ENCODE measurements around the gene C9orf43. TPM values are rescaled to one million over a fixed set of nuclear protein-coding genes. Genes with fewer than 3 reads are reported as not detected.
"Not testable (repeated sequence)": the region's sequence is repeated elsewhere in the genome, so short reads cannot be mapped to it uniquely, and the experiment has no call there.

Gene C9orf43
- polyA plus RNA-seq, 3 donors from 2014 or later: 0.16 TPM; not detected in 2

DNA sequence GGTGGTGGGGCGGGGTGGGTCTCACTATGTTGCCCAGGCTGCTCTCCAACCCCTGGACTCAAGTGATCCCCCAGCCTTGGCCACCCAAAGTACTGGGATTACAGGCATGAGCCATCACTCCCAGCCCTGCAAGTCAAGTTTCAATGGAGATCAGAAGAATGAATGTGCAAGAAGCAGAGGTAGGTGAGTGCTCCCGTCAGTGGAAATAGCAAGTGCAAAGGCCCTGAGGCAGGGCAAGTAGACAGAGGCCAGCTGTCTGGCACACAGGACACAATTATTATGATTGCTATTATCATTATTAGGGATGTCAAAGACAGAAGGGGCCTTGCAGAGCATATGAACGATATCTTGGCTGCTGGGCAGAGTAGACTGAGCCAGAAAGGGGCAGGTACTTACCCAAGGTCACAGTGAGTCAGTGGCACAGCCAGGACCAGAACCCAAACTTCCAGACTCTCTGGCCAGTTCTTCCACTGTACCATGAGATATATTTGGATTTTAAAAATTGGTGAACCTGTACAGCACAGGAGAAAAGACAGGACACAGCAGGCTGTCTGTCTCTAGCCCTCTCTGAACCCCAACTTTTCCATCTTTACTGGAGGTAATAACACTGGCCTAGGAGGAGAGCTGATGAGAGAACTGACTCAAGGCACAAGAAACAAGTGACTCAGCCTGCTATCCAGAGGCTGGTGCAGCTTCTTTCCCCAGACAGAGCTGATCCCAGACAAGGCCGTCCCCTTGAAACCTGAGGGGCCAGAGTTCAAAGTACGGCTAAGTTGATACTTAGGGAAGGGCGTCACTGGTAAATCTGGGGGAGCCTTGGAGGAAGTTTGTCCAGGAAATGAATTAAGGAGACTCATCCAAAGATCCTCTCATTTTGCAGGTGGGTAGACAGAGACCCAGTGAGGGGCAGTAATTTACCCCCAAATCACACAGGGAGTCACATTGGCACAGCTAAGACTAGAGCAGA lies 35.2 kb upstream of the C9orf43 start:
- H3K36me3 Mint-ChIP-seq: peaks cover 0 to 5% (median 0%) of the 10 kb centered on the region in 3 donors
- peak overlapping the region; percentile 32 to 81 (median 70) for H3K27ac Mint-ChIP-seq
- DNase-seq: no peak
- H3K9me3 Mint-ChIP-seq: no peaks in the 10 kb centered on the region
- H3K4me3 Mint-ChIP-seq: peak overlapping the region; percentile 81 to 88 (median 83)
- H3K27me3 Mint-ChIP-seq (ENCODE audit: low read depth in 3 of 3): peaks cover 0 to 4% (median 2%) of the 10 kb centered on the region in 3 donors
- peaks cover 15 to 17% of the 10 kb centered on the region in 2 donors for H3K4me1 Mint-ChIP-seq

DNA sequence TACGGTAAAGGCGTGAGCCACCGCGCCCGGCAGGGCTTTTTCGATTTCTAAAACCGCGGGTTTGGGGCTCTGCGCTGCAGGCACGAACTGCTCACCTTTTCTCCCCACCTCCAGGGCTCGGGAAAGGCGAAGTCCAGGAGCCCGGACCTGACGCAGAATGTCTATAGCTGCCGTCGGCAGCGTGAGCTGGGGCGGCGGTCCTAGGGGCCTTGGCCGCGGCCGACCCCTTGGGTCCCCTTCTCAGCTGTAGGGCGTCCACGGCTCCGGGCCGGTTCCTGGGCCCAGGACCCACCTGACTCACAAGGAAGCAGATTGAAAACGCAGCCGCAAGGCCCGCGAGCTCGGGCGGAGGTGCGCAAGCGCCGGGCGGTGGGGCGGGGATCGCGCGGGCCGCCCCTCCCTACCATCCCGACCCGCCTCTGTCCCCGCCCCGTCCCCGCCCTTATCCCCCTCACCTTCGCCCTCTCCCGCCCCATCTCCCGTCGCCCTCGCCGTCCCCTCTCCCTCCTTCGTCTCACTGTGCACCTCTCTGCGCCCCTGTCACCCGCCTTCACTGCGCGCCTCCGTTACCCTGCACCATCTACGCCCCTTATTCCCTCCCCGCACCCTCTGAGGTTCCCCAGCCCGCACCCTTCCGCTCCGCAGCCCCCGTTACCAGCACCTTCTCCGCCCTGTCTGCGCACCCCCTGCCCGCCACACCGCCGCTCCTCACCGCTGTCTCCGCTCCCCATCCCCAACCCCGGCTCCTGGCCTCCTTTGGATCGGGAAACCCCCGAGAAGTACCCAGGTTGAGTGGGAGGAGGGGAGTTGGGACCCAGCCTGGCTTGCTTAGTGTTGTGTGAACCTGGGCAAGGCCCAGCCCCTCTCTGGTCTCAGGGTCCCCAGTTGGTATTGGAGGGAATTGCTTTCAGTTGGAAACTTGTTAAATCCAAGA lies 33.6 kb upstream of the C9orf43 start, which contains the start of gene HDHD3:
TSS of gene HDHD3 (minus strand) at position 353 of the 934 bp plus-strand sequence. CDS start 2,632 bp downstream, outside the sequence.
- Mint-ChIP-seq H3K27me3 (ENCODE audit: low read depth in 3 of 3) (peaks cover 0 to 4% (median 2%) of the 10 kb centered on the region in 3 donors), H3K27ac (peak within 1 kb of the TSS; percentile 51 to 81 (median 75)), H3K4me3 (peak within 1 kb of the TSS; percentile 82 to 88 (median 84)), H3K4me1 (peaks cover 15 to 17% of the 10 kb centered on the region in 2 donors), H3K36me3 (peaks cover 0 to 5% (median 0%) of the 10 kb centered on the region in 3 donors), H3K9me3 (no peaks in the 10 kb centered on the region)
- DNase-seq: peak; percentile 69 to 80 (median 76)

DNA sequence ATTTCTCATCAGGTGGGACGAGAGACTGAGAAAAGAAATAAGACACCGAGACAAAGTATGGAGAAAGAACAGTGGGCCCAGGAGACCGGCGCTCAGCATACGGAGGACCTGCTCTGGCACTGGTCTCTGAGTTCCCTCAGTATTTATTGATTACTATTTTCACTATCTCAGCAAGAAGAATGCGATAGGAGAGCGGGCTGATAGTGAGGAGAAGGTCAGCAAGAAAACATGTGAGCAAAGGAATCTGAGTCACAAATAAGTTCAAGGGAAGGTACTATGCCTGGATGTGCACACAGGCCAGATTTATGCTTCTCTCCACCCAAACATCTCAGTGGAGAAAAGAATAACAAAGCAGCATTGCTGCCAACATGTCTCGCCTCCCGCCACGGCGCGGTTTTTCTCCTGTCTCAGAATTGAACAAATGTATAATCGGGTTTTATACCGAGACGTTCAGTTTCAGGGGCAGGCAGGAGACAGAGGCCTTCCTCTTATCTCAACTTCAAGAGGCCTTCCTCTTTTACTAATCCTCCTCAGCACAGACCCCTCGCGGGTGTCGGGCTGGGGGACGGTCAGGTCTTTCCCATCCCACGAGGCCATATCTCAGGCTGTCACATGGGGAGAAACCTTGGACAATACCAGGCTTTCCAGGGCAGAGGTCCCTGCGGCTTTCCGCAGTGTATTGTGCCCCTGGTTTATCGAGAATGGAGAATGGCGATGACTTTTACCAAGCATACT lies 31.3 kb upstream of the C9orf43 start:
- DNase-seq; H3K36me3 Mint-ChIP-seq; H3K27me3 Mint-ChIP-seq (ENCODE audit: low read depth in 3 of 3); H3K9me3 Mint-ChIP-seq; H3K4me3 Mint-ChIP-seq: not testable (repeated sequence)
- Mint-ChIP-seq H3K4me1 (peaks cover 15 to 16% of the 10 kb centered on the region in 2 donors), H3K27ac (peak overlapping the region in 4 of 6 donors; percentile 21 to 71 (median 46))

- H3K27ac Mint-ChIP-seq: peak overlapping the region in 1 of 6 donors; percentile 34
- not testable (repeated sequence) for DNase-seq; H3K36me3 Mint-ChIP-seq; H3K4me3 Mint-ChIP-seq; H3K27me3 Mint-ChIP-seq (ENCODE audit: low read depth in 3 of 3); H3K9me3 Mint-ChIP-seq
- peaks cover 11 to 12% of the 10 kb centered on the region in 2 donors for H3K4me1 Mint-ChIP-seq
Measured at GRCh38 chr9:113379829-113380210, 30.7 kb upstream of the C9orf43 start.

GRCh38 chr9:113380869-113381378 lies 29.6 kb upstream of the C9orf43 start:
- Mint-ChIP-seq H3K27ac (no peak overlapping the region), H3K36me3 (peaks cover 0 to 6% (median 0%) of the 10 kb centered on the region in 3 donors), H3K9me3 (no peaks in the 10 kb centered on the region), H3K27me3 (ENCODE audit: low read depth in 3 of 3) (peaks cover 0 to 2% (median 0%) of the 10 kb centered on the region in 3 donors), H3K4me3 (no peak overlapping the region), H3K4me1 (peaks cover 0 to 2% of the 10 kb centered on the region in 2 donors)
- DNase-seq: no peak

GRCh38 chr9:113381441-113381840 lies 29.1 kb upstream of the C9orf43 start:
- H3K27ac Mint-ChIP-seq; DNase-seq; H3K4me1 Mint-ChIP-seq; H3K4me3 Mint-ChIP-seq; H3K27me3 Mint-ChIP-seq (ENCODE audit: low read depth in 3 of 3); H3K36me3 Mint-ChIP-seq; H3K9me3 Mint-ChIP-seq: not testable (repeated sequence)

- Mint-ChIP-seq H3K27me3 (ENCODE audit: low read depth in 3 of 3) (peaks cover 0 to 2% (median 1%) of the 10 kb centered on the region in 3 donors), H3K9me3 (no peaks in the 10 kb centered on the region), H3K36me3 (peaks cover under 1 to 13% (median 2%) of the 10 kb centered on the region in 3 donors), H3K4me1 (peaks cover 0 to 1% of the 10 kb centered on the region in 2 donors), H3K27ac (no peak overlapping the region), H3K4me3 (no peak overlapping the region)
- no peak for DNase-seq
Measured at GRCh38 chr9:113381909-113382411, 28.6 kb upstream of the C9orf43 start.

DNA sequence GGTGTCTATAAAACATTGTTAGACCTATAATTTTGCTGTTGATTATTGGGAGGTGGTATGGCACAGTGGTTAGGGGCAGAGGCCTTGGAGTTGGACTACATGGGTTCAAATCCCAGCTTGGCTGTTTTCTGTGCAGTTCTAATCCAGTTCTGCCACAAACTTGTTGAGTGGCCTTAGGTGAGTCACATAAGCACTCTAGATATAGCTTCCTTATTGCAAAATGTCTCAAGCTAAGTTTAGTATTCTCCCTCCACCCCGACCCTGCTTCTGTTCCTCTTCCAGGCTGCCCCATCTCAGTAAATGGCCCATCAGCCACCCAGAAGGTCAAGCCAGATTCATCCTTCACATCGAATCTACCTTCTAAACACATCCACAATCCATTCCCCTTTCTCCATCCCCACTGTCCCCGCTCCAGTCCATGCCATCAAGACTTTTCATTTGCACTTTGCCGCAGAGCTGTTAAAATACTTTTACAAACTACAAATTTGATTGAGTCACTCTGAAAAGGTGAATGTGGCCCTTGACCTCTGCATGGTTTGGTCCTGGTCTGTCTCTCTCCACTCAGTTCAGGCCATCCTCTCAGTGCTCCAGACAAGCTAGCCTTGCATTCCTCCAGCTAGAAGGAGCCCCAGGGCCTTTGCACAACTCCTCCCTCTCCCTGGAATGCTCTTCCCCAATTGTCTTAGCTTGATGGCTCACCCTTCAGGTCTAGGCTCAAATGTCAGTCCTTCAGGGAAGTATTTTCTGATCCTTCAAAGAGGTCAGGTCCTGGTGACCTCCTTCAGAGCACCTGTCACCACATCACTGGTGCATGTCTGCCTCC lies 23.8 kb upstream of the C9orf43 start:
- Mint-ChIP-seq H3K9me3 (no peaks in the 10 kb centered on the region), H3K4me1 (no peaks in the 10 kb centered on the region), H3K36me3 (peaks cover 8 to 33% (median 16%) of the 10 kb centered on the region in 3 donors), H3K4me3 (no peak overlapping the region), H3K27ac (peak overlapping the region in 1 of 6 donors; percentile 71), H3K27me3 (ENCODE audit: low read depth in 3 of 3) (peaks cover 0 to 1% (median 0%) of the 10 kb centered on the region in 3 donors)
- DNase-seq: no peak

- no peaks in the 10 kb centered on the region for H3K4me1 Mint-ChIP-seq
- peak overlapping the region in 1 of 6 donors; percentile 71 for H3K27ac Mint-ChIP-seq
- H3K36me3 Mint-ChIP-seq: peaks cover 8 to 41% (median 16%) of the 10 kb centered on the region in 3 donors
- H3K27me3 Mint-ChIP-seq (ENCODE audit: low read depth in 3 of 3): peaks cover 0 to 1% (median 0%) of the 10 kb centered on the region in 3 donors
- DNase-seq: no peak
- no peaks in the 10 kb centered on the region for H3K9me3 Mint-ChIP-seq
- no peak overlapping the region for H3K4me3 Mint-ChIP-seq
Measured at GRCh38 chr9:113387560-113388230, 22.9 kb upstream of the C9orf43 start.

DNA sequence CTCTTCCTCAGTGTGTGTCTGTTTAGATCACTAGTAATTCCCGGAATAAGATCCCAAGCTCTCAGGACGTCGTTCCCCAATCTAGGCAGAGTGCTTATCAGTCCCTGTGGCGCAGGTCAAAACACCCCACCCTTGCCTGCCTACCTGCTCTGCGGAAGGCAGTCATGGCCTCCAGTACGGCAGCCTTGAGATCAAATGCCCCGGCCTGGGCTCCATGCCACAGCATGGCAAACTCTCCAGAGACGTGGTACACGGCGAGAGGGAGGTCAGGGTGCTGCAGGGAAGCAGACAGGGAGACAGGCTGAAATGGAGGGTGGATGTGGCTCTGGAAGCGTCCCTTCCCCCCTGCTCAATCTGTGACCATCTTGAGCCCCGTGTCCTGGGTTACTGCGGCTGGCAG lies 21.7 kb upstream of the C9orf43 start:
- Mint-ChIP-seq H3K4me1 (no peaks in the 10 kb centered on the region), H3K36me3 (peaks cover 8 to 45% (median 16%) of the 10 kb centered on the region in 3 donors), H3K27me3 (ENCODE audit: low read depth in 3 of 3) (peaks cover 0 to 3% (median 0%) of the 10 kb centered on the region in 3 donors), H3K4me3 (no peak overlapping the region), H3K9me3 (no peaks in the 10 kb centered on the region), H3K27ac (no peak overlapping the region)
- no peak for DNase-seq

DNA sequence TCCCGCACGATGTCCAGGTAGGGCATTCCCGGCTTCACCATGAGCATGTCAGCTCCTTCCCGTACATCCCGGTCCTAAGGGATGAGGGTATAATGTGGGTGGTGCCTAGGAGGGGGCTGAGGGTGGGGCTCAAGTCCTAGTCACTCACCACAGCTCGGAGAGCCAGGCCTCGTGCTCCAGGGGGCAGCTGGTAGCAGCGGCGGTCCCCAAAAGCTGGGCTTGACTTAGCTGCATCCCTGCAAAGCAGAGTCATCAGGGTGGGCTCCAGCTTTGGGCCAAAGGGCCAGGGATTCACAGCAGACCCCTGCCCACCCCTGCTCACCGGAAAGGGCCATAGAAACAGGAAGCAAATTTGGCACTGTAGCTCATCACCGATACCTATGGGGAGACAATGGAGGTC lies 21.1 kb upstream of the C9orf43 start:
- DNase-seq: no peak
- Mint-ChIP-seq H3K9me3 (no peaks in the 10 kb centered on the region), H3K27ac (no peak overlapping the region), H3K4me1 (no peaks in the 10 kb centered on the region), H3K27me3 (ENCODE audit: low read depth in 3 of 3) (peaks cover 0 to 3% (median 0%) of the 10 kb centered on the region in 3 donors), H3K4me3 (no peak overlapping the region), H3K36me3 (peaks cover 8 to 45% (median 16%) of the 10 kb centered on the region in 3 donors)

All from immature natural killer cell (primary cell).